ENCODE measurements around the gene ARL15. TPM values are rescaled to one million over a fixed set of nuclear protein-coding genes. Genes with fewer than 3 reads are reported as not detected.
"Not testable (repeated sequence)": the region's sequence is repeated elsewhere in the genome, so short reads cannot be mapped to it uniquely, and the experiment has no call there.

The ARL15 gene
- total RNA-seq, 1 experiment from 2014 or later, result 6.7 TPM

GRCh38 chr5:53890490-53890889 lies 419.9 kb downstream of the ARL15 start:
- no peak for DNase-seq (ENCODE audit: low read depth)
- in situ Hi-C loops (cut with HindIII; ENCODE audit: low pct_unique_long_range_greater_than_20kb, low sequenced_read_pairs), result no loop called here

DNA sequence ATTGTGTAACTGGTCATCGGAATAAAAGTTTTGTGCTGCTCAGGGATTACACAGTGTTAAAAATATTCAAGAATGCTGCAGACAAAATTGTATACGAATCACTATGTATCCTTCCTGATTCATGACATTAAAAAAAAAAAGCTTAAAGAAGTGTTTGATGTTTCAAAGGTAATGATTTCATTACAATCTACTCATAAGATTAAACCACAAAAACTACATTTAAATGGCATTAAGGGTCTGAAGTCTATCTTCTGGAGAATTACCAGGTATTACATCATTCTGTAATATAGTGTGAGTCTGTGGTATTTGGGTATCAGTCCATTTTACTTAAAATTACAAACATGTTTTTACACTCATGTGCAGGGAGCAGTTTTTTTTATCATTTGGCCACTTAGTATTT lies 425.5 kb downstream of the ARL15 start:
- no peak for DNase-seq (ENCODE audit: low read depth)
- in situ Hi-C loops (cut with HindIII; ENCODE audit: low pct_unique_long_range_greater_than_20kb, low sequenced_read_pairs), result no loop called here

DNA sequence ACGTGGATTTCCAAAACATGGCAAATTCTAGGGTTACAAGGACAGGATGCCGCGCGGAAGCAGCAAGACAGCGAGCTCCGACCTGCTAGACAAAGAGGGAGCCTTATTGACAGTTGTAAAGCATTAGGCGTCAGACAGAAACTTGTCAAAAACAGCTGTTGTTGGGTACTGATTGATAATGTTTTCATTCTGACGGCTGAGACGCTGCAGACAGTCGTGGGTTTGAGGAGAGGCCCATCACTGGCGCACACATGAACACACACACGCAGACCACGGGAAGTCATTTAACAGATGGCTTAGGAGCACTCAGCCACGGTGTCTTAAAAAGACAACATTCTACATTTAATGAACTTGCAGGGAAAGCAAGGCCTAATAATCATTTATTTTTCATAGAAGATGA lies 426.0 kb downstream of the ARL15 start:
- in situ Hi-C loops (cut with HindIII; ENCODE audit: low pct_unique_long_range_greater_than_20kb, low sequenced_read_pairs), result no loop called here
- DNase-seq (ENCODE audit: low read depth), result no peak

DNA sequence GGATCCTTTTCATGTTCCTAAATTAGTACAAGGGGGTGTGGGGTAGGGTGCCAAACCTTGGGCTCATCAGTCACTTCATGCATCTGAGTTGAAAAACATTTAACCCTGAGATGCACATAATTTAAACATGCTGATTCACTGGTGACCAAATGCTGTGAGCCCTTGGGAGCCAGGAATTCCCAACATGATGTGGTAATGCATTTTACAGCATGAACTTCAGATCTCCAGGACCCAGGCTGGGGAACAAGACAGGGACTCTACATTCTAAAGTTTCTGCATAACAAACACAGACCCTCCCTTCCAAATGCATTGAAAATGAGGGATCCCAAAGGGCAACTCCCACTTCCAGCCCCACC lies 427.7 kb downstream of the ARL15 start:
- in situ Hi-C loops (cut with HindIII; ENCODE audit: low pct_unique_long_range_greater_than_20kb, low sequenced_read_pairs), result no loop called here
- DNase-seq (ENCODE audit: low read depth), result no peak

DNA sequence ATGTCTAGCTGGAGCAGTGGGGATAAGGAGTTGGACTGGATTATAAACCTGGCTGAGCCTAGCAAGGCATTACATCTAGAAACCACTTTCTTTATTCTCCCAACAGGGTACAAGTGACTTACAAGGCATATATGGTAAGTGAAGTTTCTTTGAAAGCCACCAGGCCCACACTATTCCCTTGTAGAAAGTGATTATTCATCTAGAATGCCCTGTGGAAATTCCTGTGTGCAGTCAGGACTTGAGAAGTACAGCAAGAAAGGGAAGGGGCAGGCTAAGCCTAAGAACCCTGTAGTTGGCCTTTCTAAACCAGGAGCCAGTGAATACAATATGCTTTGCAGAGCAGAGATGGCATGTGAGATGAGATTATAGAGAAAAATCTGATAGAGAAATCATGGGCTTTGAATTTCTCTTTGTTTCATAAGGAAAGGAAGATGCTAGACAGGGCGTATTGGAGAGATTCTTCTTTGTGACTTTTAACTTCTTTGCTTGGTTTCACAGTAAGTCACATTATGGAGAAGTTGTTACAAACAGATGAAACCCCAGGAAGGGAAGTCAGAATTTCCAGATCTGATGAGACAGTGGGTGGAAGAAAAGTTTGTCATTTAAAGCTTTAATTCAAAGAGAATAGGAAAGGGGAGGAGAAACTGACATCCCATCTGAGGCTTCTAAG lies 428.2 kb downstream of the ARL15 start:
- in situ Hi-C loops (cut with HindIII; ENCODE audit: low pct_unique_long_range_greater_than_20kb, low sequenced_read_pairs), result no loop called here
- no peak for DNase-seq (ENCODE audit: low read depth)

GRCh38 chr5:53879708-53880323 lies 430.6 kb downstream of the ARL15 start:
- in situ Hi-C loops (cut with HindIII; ENCODE audit: low pct_unique_long_range_greater_than_20kb, low sequenced_read_pairs), result no loop called here
- no peak for DNase-seq (ENCODE audit: low read depth)

DNA sequence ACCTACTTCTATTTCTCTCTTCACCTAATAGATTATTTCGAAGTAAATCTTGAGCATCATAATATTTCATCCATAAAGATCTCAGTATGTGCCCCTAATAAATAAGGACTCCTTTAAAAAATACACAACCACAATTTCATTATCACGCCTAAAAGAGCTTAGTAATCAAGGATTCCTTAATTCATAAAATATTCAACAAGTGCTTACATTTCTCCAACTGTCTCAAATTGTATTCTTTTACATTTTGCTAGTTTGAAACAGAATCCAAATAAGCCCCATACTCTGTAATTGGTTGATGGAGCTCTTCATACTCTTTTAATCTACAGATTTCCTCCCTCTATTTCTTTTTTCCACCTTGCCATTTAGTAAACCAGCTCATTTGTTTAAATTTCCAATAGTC lies 432.4 kb downstream of the ARL15 start:
- in situ Hi-C loops (cut with HindIII; ENCODE audit: low pct_unique_long_range_greater_than_20kb, low sequenced_read_pairs), result no loop called here
- no peak for DNase-seq (ENCODE audit: low read depth)

DNA sequence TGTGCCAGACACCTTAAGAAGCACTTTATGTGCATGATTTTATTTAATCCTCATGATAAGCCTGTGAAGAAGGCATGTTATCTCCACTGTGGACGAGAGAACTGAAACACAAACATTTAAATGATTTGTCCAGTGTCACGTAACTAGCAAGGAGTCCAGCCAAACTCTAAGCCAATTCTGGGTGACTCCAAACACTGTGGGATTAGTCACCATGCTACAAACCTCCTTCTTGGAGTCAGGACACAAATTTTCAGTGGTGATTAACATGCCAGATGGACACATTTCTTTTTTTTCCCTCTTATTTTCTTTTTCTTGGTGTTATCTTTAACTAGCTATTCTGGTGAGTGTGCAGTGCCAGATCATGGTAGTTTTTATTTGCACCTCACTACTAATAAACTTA lies 433.1 kb downstream of the ARL15 start:
- in situ Hi-C loops (cut with HindIII; ENCODE audit: low pct_unique_long_range_greater_than_20kb, low sequenced_read_pairs), result no loop called here
- DNase-seq (ENCODE audit: low read depth), result no peak

DNA sequence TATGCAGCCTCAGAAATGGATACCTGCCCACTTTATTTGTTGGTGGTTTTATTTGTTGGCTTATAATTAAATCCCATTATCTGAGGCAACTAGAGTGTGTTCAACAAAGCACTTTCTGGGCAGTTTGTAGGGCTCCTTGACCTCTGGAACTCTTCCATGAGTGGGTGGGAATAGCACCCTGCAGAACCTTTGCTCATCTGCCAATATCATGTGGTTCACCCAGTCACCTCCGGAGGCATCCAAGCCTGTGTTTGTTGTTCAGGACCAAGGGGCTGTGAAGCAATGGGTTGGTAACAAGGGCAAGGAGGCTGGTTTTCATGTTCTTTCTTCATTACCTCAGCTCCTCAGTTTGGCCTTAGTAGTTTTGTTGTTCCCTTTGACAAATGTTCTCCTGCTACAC lies 436.0 kb downstream of the ARL15 start:
- in situ Hi-C loops (cut with HindIII; ENCODE audit: low pct_unique_long_range_greater_than_20kb, low sequenced_read_pairs), result no loop called here
- DNase-seq (ENCODE audit: low read depth), result no peak

DNA sequence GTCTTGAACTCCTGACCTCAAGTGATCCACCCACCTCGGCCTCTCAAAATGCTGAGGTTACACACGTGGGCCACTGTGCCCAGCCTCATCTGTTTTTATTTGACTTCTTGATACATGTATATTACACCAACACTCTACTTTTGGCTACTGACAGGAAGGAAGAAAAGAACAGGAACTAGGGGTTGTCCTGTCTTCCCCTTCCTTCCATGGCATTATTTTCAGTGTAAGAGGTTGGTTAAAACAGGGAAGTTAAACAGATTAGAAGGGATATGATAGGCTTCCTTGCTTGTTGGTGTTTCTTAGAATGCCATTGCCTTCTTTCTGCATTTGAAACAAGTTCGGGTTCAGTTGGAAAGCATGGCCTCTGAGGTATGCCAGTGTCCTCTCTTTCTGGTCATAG lies 437.1 kb downstream of the ARL15 start:
- in situ Hi-C loops (cut with HindIII; ENCODE audit: low pct_unique_long_range_greater_than_20kb, low sequenced_read_pairs), result no loop called here
- no peak for DNase-seq (ENCODE audit: low read depth)

DNA sequence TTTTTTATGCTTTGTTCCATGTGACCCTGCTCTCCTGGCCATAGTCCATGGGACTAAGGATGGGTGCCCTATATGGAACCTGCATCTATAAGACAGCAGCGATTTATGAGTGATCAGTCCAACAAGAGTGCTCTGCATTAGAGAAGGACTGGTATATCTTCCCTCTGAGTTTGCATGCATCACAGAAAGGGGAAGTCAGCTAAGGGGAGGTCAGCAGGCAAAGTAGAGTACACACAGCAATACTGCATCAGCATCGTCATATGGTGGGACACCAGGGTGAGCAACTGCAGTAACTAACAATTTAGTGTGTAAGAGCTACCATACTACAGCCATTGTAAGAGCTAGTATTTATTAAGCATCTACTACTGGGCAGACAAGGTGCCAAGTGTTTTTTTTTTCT lies 438.6 kb downstream of the ARL15 start:
- in situ Hi-C loops (cut with HindIII; ENCODE audit: low pct_unique_long_range_greater_than_20kb, low sequenced_read_pairs), result no loop called here
- DNase-seq (ENCODE audit: low read depth), result no peak

DNA sequence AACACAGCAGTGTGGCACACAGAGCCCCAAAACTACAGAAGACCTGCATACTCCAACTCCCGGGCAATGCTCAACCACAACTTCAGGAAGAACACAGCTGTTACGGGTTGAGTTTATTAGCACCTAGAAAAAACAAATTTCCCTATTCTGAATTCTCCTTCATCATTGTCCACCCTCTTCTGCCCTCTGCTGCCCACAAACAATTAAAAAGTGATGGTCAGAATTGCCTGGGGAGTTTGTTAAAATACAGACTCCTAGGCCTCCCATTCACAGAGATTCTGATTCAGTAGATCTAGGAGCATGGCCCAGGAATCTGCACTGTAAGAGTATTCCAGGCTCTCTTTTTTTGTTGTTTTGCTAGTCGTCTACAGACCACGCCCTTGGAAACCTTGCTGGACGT lies 439.3 kb downstream of the ARL15 start:
- DNase-seq (ENCODE audit: low read depth), result no peak
- in situ Hi-C loops (cut with HindIII; ENCODE audit: low pct_unique_long_range_greater_than_20kb, low sequenced_read_pairs), result no loop called here

DNA sequence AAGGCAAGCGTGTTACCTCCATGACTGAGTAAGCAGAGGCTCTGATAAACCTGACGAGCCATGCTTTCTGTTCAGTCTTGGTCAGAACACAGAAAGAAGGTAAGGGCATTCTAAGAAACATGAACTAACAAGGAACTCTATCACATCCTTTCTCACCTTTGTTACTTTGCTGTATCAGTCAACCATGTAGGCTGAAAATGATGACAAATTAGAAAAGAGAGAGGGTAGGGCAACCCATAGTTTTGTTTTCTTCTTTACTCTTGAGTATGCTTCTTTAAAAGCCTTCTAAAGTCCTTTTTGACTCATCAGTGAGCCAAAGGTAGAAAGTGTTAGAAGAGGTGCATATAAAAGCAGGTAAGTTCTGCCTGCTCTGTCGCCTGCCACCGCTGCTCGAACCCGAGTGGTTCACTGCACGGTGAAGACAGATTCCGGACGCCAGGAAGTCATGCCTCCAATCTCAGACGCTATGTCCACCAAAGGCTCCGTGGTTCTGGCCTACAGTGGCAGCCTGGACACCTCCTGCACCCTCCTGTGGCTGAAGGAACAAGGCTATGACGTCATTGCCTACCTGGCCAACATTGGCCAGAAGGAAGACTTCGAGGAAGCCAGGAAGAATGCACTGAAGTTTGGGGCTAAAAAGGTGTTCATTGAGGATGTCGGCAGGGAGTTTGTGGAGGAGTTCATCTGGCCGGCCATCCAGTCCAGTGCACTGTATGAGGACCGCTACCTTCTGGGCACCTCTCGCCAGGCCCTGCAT lies 451.5 kb downstream of the ARL15 start:
- in situ Hi-C loops (cut with HindIII; ENCODE audit: low pct_unique_long_range_greater_than_20kb, low sequenced_read_pairs), result no loop called here
- no peak for DNase-seq (ENCODE audit: low read depth)

DNA sequence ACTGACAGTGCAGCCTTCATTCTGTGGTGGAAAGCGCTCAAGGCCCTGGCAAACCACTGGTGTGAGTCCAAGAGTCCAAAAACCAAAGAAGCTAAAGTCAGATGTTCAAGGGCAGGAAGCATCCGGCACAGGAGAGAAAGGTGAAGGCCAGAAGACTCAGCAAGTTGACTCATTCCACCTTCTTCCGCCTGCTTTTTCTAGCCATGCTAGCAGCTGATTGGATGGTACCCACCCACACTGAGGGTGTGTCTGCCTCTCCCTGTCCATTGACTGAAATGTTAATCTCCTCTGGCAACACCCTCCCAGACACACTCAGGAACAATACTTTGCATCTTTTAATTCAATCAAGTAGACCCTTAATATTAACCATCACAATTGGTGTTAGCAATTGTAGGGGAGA lies 453.9 kb downstream of the ARL15 start:
- in situ Hi-C loops (cut with HindIII; ENCODE audit: low pct_unique_long_range_greater_than_20kb, low sequenced_read_pairs), result no loop called here
- DNase-seq (ENCODE audit: low read depth), result no peak

DNA sequence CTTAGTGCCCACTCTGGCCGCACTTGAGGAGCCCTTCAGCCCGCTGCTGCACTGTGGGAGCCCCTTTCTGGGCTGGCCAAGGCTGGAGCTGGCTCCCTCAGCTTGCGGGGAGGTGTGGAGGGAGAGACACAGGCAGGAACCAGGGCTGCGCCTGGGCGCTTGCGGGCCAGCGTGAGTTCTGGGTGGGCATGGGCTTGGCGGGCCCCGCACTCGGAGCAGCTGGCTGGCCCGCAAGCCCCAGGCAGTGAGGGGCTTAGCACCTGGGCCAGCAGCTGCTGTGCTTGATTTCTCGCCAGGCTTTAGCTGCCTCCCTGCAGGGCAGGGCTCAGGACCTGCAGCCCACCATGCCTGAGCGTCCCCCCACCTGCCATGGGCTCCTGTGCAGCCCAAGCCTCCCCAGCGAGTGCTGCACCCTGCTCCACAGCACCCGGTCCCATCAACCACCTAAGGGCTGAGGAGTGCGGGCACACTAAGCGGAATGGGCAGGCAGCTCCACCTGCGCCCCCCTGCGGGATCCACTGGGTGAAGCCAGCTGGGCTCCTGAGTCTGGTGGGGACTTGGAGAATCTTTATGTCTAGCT lies 473.4 kb downstream of the ARL15 start:
- in situ Hi-C loops (cut with HindIII; ENCODE audit: low pct_unique_long_range_greater_than_20kb, low sequenced_read_pairs); DNase-seq (ENCODE audit: low read depth): not testable (repeated sequence)

DNA sequence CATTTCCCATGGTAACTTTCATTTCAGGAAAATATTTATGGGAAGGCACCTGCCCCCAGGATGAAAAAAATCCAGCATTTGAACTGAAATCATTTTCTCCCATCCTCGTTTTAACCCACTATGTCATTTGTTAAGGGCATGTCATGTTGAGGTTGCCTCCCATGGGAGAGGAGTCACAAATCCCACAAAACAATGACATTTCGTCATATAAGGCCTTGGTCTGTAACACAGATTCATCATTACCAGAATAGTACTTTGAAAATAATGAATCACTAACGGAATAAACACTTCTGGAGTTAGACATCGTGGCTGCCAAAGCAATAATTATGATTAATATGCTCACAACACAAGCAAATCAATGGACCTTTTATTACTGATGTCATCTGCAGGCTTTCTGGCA lies 475.9 kb downstream of the ARL15 start:
- DNase-seq (ENCODE audit: low read depth), result no peak
- in situ Hi-C loops (cut with HindIII; ENCODE audit: low pct_unique_long_range_greater_than_20kb, low sequenced_read_pairs), result no loop called here
